ENCODE results near the gene KCNQ1. TPM values are rescaled to one million over a fixed set of nuclear protein-coding genes. Genes with fewer than 3 reads are reported as not detected.

Gene KCNQ1
- total RNA-seq, 3 donors from 2014 or later, result 15.5 to 44.7 (median 37.4) TPM

DNA sequence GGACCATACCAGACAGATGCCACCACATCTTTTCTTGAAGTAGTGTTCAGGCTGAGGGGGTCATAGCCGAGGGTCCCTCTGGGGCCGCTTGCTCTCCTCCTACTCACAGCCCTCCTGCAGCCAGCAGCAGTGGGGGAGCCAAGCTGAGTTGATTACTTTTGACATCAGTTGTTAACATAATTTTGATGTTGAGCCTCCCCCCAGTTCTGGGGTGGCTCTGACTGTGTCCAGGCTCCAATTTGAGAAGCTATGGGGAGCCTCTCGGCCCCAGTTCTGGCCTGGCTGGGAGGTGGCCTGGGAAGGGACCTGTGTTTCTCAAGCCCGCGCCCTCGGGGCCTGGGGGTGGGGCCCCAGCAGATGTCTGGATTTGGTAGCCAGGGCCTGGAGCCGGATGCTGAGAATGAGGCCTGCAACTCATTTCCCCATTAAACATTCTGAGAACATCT, 207.0 kb downstream of the KCNQ1 start:
- TF ChIP-seq CTCF (IDR thresholded peaks at IDR 0.05), result no peak
- ATAC-seq, result no peak
- no peaks in the 10 kb centered on the region for H3K36me3 ChIP-seq (ENCODE audit: low read depth)
- peaks cover 42% of the 10 kb centered on the region for H3K9me3 ChIP-seq
- intact Hi-C loops (cut with DNase I, micrococcal nuclease), result no loop called here
- no peaks in the 10 kb centered on the region for H3K4me1 ChIP-seq (ENCODE audit: low read depth)
- no peak overlapping the region for H3K4me3 ChIP-seq
- no peak for DNase-seq

DNA sequence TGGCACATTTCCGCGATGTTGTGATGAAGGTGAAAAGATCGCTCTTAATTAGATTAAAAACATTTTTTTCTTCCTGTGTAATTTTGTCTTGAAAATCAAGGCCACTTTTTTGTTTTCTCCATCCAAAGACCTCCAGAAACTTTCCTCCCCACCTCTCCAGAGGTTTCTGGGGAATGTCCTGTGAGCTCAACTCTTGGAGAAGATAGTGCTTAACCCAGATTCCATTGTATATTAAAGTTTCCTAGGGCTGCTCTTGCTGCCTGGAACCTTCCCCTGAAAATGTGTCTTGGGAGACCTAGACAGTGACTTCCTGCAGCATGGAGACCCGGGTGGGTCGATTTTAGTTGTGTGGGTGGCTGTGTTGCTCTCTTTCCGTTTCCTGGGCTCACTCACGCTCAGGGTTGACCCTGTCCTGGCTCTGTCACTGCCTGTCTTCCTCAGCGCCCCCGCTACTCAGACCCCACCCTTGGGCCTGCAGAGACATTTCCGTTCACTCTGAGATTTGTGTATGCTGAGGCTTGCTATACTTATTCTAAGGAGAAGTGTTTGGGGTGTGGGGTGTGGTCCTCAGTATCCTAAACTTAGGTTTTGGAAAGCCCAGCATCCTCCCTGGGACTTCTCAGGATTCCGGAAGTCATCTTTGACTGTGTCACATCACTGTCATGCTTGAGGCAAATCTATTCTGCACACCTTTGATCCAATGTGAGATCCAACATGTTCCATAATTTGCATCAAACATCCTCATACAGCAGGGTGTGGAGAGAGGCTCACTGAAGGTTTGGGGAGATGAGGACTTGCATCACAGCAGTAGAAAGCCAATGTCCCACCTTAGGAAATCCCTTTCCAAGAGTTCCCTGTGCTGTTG, 207.8 kb downstream of the KCNQ1 start:
- Histone ChIP-seq H3K36me3 (ENCODE audit: low read depth) (no peaks in the 10 kb centered on the region), H3K4me1 (ENCODE audit: low read depth) (no peaks in the 10 kb centered on the region), H3K4me3 (no peak overlapping the region), H3K9me3 (peaks cover 37% of the 10 kb centered on the region)
- ATAC-seq, result no peak
- intact Hi-C loops (cut with DNase I, micrococcal nuclease), result no loop called here
- DNase-seq, result no peak
- TF ChIP-seq CTCF (IDR thresholded peaks at IDR 0.05), result no peak

DNA sequence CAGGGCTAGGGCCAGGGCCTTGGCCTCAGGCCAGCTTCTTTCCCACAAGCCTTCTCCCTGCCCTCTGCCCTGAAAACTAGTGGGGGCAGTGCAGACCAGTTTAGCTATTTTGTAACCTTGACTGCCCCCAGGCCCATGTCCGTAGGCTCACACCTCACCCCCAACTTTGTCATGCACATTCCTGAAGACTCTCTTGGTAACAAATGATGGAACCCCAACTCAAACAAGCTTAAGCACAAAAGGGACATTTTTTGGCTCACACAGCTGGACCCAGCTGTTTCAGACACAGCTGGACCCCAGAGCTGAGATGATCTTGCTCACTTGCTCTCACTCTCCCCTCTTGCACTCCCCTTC, 208.4 kb downstream of the KCNQ1 start:
- no peak for TF ChIP-seq CTCF (IDR thresholded peaks at IDR 0.05)
- no peaks in the 10 kb centered on the region for H3K36me3 ChIP-seq (ENCODE audit: low read depth)
- peaks cover 34% of the 10 kb centered on the region for H3K9me3 ChIP-seq
- no peaks in the 10 kb centered on the region for H3K4me1 ChIP-seq (ENCODE audit: low read depth)
- no peak overlapping the region for H3K4me3 ChIP-seq
- DNase-seq (no peak), ATAC-seq (no peak)
- intact Hi-C loops (cut with DNase I, micrococcal nuclease), result no loop called here

- no peaks in the 10 kb centered on the region for H3K36me3 ChIP-seq (ENCODE audit: low read depth)
- no peaks in the 10 kb centered on the region for H3K4me1 ChIP-seq (ENCODE audit: low read depth)
- intact Hi-C loops (cut with DNase I, micrococcal nuclease), result no loop called here
- no peak overlapping the region for H3K4me3 ChIP-seq
- H3K9me3 ChIP-seq, result peaks cover 26% of the 10 kb centered on the region
- ATAC-seq, result no peak
- no peak for DNase-seq
- no peak for TF ChIP-seq CTCF (IDR thresholded peaks at IDR 0.05)
Measured at GRCh38 chr11:2653930-2654739, 209.3 kb downstream of the KCNQ1 start.

GRCh38 chr11:2655016-2655719, 210.4 kb downstream of the KCNQ1 start:
- intact Hi-C loops (cut with DNase I, micrococcal nuclease), result no loop called here
- no peak for TF ChIP-seq CTCF (IDR thresholded peaks at IDR 0.05)
- Histone ChIP-seq H3K4me3 (no peak overlapping the region), H3K36me3 (ENCODE audit: low read depth) (no peaks in the 10 kb centered on the region), H3K9me3 (peaks cover 19% of the 10 kb centered on the region), H3K4me1 (ENCODE audit: low read depth) (no peaks in the 10 kb centered on the region)
- no peak for DNase-seq
- ATAC-seq, result no peak
